ENCODE results near the gene SRGAP1. TPM values are rescaled to one million over a fixed set of nuclear protein-coding genes. Genes with fewer than 3 reads are reported as not detected.
A peak's percentile ranks its signal among the peaks of the same experiment; 100 is the strongest.

Gene SRGAP1
- total RNA-seq, 1 donor from 2014 or later = 7.4 TPM

GRCh38 chr12:63893170-63893569, 48.7 kb downstream of the SRGAP1 start:
- intact Hi-C loops (cut with DNase I) = no loop called here
- Histone ChIP-seq H3K4me3 (no peak overlapping the region), H3K27ac (no peak overlapping the region), H3K36me3 (no peaks in the 10 kb centered on the region), H3K9me3 (no peaks in the 10 kb centered on the region), H3K27me3 (no peaks in the 10 kb centered on the region), H3K4me1 (peaks cover 12% of the 10 kb centered on the region)
- DNase-seq (ENCODE audit: extremely low spot score in 2 of 2) = no peak
- no peak for TF ChIP-seq CTCF (IDR thresholded peaks at IDR 0.05)

- peak in 1 of 2 donors; percentile 8 for DNase-seq (ENCODE audit: extremely low spot score in 2 of 2)
- Histone ChIP-seq H3K4me1 (peaks cover 6% of the 10 kb centered on the region), H3K4me3 (no peak overlapping the region), H3K27ac (no peak overlapping the region), H3K27me3 (no peaks in the 10 kb centered on the region), H3K9me3 (no peaks in the 10 kb centered on the region), H3K36me3 (no peaks in the 10 kb centered on the region)
- TF ChIP-seq POLR2A (IDR thresholded peaks at IDR 0.05) (no peak), POLR2AphosphoS5 (IDR thresholded peaks at IDR 0.05; ENCODE audit: insufficient read depth in 1 of 2, low read depth in 1 of 2) (no peak), CTCF (IDR thresholded peaks at IDR 0.05) (no peak)
- intact Hi-C loops (cut with DNase I) = no loop called here
Observed at GRCh38 chr12:63894132-63894531, 49.6 kb downstream of the SRGAP1 start.

GRCh38 chr12:63895841-63896240, 51.3 kb downstream of the SRGAP1 start:
- no peak for DNase-seq (ENCODE audit: extremely low spot score in 2 of 2)

GRCh38 chr12:63897931-63898330, 53.4 kb downstream of the SRGAP1 start:
- Histone ChIP-seq H3K36me3 (no peaks in the 10 kb centered on the region), H3K4me3 (no peak overlapping the region), H3K27me3 (no peaks in the 10 kb centered on the region), H3K4me1 (peaks cover 4% of the 10 kb centered on the region), H3K9me3 (no peaks in the 10 kb centered on the region), H3K27ac (no peak overlapping the region)
- DNase-seq (ENCODE audit: extremely low spot score in 2 of 2) = peak in 1 of 2 donors; percentile 13
- intact Hi-C loops (cut with DNase I) = no loop called here
- TF ChIP-seq CTCF (IDR thresholded peaks at IDR 0.05) (no peak), POLR2AphosphoS5 (IDR thresholded peaks at IDR 0.05; ENCODE audit: insufficient read depth in 1 of 2, low read depth in 1 of 2) (no peak), POLR2A (IDR thresholded peaks at IDR 0.05) (no peak)

More at GRCh38 chr12:63895841-63896240, 51.3 kb downstream of the SRGAP1 start:
- TF ChIP-seq POLR2AphosphoS5 (IDR thresholded peaks at IDR 0.05; ENCODE audit: insufficient read depth in 1 of 2, low read depth in 1 of 2) (no peak), POLR2A (IDR thresholded peaks at IDR 0.05) (no peak)
- intact Hi-C loops (cut with DNase I) = no loop called here
- Histone ChIP-seq H3K9me3 (no peaks in the 10 kb centered on the region), H3K27me3 (no peaks in the 10 kb centered on the region), H3K4me3 (no peak overlapping the region), H3K27ac (no peak overlapping the region), H3K4me1 (peaks cover 2% of the 10 kb centered on the region), H3K36me3 (no peaks in the 10 kb centered on the region)

GRCh38 chr12:63898764-63899337, 54.4 kb downstream of the SRGAP1 start:
- H3K27ac ChIP-seq = no peak overlapping the region
- no peaks in the 10 kb centered on the region for H3K27me3 ChIP-seq
- no peaks in the 10 kb centered on the region for H3K9me3 ChIP-seq
- no peaks in the 10 kb centered on the region for H3K36me3 ChIP-seq
- no peak for TF ChIP-seq POLR2AphosphoS5 (IDR thresholded peaks at IDR 0.05; ENCODE audit: insufficient read depth in 1 of 2, low read depth in 1 of 2)
- TF ChIP-seq POLR2A (IDR thresholded peaks at IDR 0.05) = no peak
- no peak for TF ChIP-seq CTCF (IDR thresholded peaks at IDR 0.05)
- no peak for DNase-seq (ENCODE audit: extremely low spot score in 2 of 2)
- intact Hi-C loops (cut with DNase I) = no loop called here
- H3K4me1 ChIP-seq = peaks cover 4% of the 10 kb centered on the region
- no peak overlapping the region for H3K4me3 ChIP-seq

Measured in vagina (tissue), 2 donors.